IPS-18a (cell line): ENCODE data around the gene ZNF296.

Experiments used
- H3K27ac ChIP-seq: one replicate; pipeline ENCODE4 v1.5.1; 2013; ENCODE audit warnings: low read length
- H3K27me3 ChIP-seq: one replicate; pipeline ENCODE4 v1.6.1; 2013; ENCODE audit warnings: mild to moderate bottlenecking, low read length; ENCODE audit not compliant: control insufficient read depth, insufficient read depth
- H3K36me3 ChIP-seq: one replicate; pipeline ENCODE4 v1.6.1; 2013; ENCODE audit warnings: low read depth, low read length; ENCODE audit not compliant: control insufficient read depth
- H3K4me1 ChIP-seq: one replicate; pipeline ENCODE4 v1.6.1; 2013; ENCODE audit warnings: low read depth, low read length; ENCODE audit not compliant: control insufficient read depth
- H3K4me3 ChIP-seq: one replicate; pipeline ENCODE4 v1.5.1; 2013; ENCODE audit warnings: low read length
- H3K9ac ChIP-seq: one replicate; pipeline ENCODE4 v1.6.1; 2013; ENCODE audit warnings: mild to moderate bottlenecking, low read length, moderate library complexity
- H3K9me3 ChIP-seq: one replicate; pipeline ENCODE4 v1.6.1; 2013; ENCODE audit warnings: low read depth, low read length; ENCODE audit not compliant: control insufficient read depth

ZNF296 gene

GRCh38 chr19:45046355-45046754 lies 29.9 kb downstream of the ZNF296 start:
- no peaks in the 10 kb centered on the region for H3K27me3 ChIP-seq
- H3K4me3 ChIP-seq = no peak overlapping the region
- peaks cover 49% of the 10 kb centered on the region for H3K36me3 ChIP-seq
- no peak overlapping the region for H3K9ac ChIP-seq
- no peak overlapping the region for H3K27ac ChIP-seq
- no peaks in the 10 kb centered on the region for H3K4me1 ChIP-seq
- no peaks in the 10 kb centered on the region for H3K9me3 ChIP-seq

- H3K9ac ChIP-seq = no peak overlapping the region
- no peaks in the 10 kb centered on the region for H3K27me3 ChIP-seq
- H3K27ac ChIP-seq = no peak overlapping the region
- H3K36me3 ChIP-seq = peaks cover 55% of the 10 kb centered on the region
- no peaks in the 10 kb centered on the region for H3K4me1 ChIP-seq
- H3K9me3 ChIP-seq = no peaks in the 10 kb centered on the region
- no peak overlapping the region for H3K4me3 ChIP-seq
These were observed 30.5 kb downstream of the ZNF296 start for GRCh38 chr19:45045671-45046353.

- Histone ChIP-seq H3K9me3 (no peaks in the 10 kb centered on the region), H3K4me3 (no peak overlapping the region), H3K27ac (no peak overlapping the region), H3K36me3 (peaks cover 54% of the 10 kb centered on the region), H3K27me3 (no peaks in the 10 kb centered on the region), H3K9ac (no peak overlapping the region), H3K4me1 (no peaks in the 10 kb centered on the region)
These were observed 35.2 kb downstream of the ZNF296 start for GRCh38 chr19:45041125-45041524.

GRCh38 chr19:45040059-45040771 lies 36.1 kb downstream of the ZNF296 start:
- Histone ChIP-seq H3K27me3 (no peaks in the 10 kb centered on the region), H3K4me3 (peak overlapping the region; percentile 96), H3K4me1 (no peaks in the 10 kb centered on the region), H3K9me3 (no peaks in the 10 kb centered on the region), H3K9ac (no peak overlapping the region), H3K36me3 (peaks cover 50% of the 10 kb centered on the region), H3K27ac (no peak overlapping the region)

- H3K9ac ChIP-seq = peak within 1 kb of the TSS; percentile 82
- H3K9me3 ChIP-seq = no peaks in the 10 kb centered on the region
- H3K4me3 ChIP-seq = peak within 1 kb of the TSS; percentile 96
- no peaks in the 10 kb centered on the region for H3K27me3 ChIP-seq
- peak within 1 kb of the TSS; percentile 43 for H3K27ac ChIP-seq
- peaks cover 41% of the 10 kb centered on the region for H3K36me3 ChIP-seq
- H3K4me1 ChIP-seq = no peaks in the 10 kb centered on the region
These were observed 37.1 kb downstream of the ZNF296 start, which contains the start of gene CLASRP for GRCh38 chr19:45038931-45039893. CLASRP (plus strand) TSS chr19:45039045; CDS start chr19:45040213, 1,168 bp downstream.

- H3K27me3 ChIP-seq = no peaks in the 10 kb centered on the region
- H3K36me3 ChIP-seq = peaks cover 33% of the 10 kb centered on the region
- H3K27ac ChIP-seq = no peak overlapping the region
- H3K4me3 ChIP-seq = no peak overlapping the region
- H3K9ac ChIP-seq = no peak overlapping the region
- no peaks in the 10 kb centered on the region for H3K9me3 ChIP-seq
- no peaks in the 10 kb centered on the region for H3K4me1 ChIP-seq
These were observed 38.7 kb downstream of the ZNF296 start for GRCh38 chr19:45037393-45038169.

- Histone ChIP-seq H3K4me3 (no peak overlapping the region), H3K27ac (no peak overlapping the region), H3K36me3 (peaks cover 21% of the 10 kb centered on the region)
These were observed 40.5 kb downstream of the ZNF296 start for GRCh38 chr19:45035755-45036154.

GRCh38 chr19:45032421-45032820 lies 43.9 kb downstream of the ZNF296 start:
- peaks cover 22% of the 10 kb centered on the region for H3K36me3 ChIP-seq
- H3K4me1 ChIP-seq = no peaks in the 10 kb centered on the region
- no peak overlapping the region for H3K4me3 ChIP-seq
- H3K27ac ChIP-seq = no peak overlapping the region
- H3K9ac ChIP-seq = no peak overlapping the region
- H3K27me3 ChIP-seq = no peaks in the 10 kb centered on the region
- H3K9me3 ChIP-seq = no peaks in the 10 kb centered on the region

More at GRCh38 chr19:45035755-45036154, 40.5 kb downstream of the ZNF296 start:
- H3K27me3 ChIP-seq = no peaks in the 10 kb centered on the region
- no peaks in the 10 kb centered on the region for H3K4me1 ChIP-seq
- no peaks in the 10 kb centered on the region for H3K9me3 ChIP-seq
- no peak overlapping the region for H3K9ac ChIP-seq

GRCh38 chr19:45030825-45031224 lies 45.5 kb downstream of the ZNF296 start:
- Histone ChIP-seq H3K9me3 (no peaks in the 10 kb centered on the region), H3K27ac (no peak overlapping the region), H3K27me3 (no peaks in the 10 kb centered on the region), H3K4me1 (no peaks in the 10 kb centered on the region), H3K4me3 (no peak overlapping the region), H3K36me3 (peaks cover 22% of the 10 kb centered on the region), H3K9ac (no peak overlapping the region)

GRCh38 chr19:45027371-45027770 lies 48.9 kb downstream of the ZNF296 start:
- no peaks in the 10 kb centered on the region for H3K27me3 ChIP-seq
- H3K36me3 ChIP-seq = peaks cover 15% of the 10 kb centered on the region
- no peak overlapping the region for H3K4me3 ChIP-seq
- no peak overlapping the region for H3K27ac ChIP-seq
- H3K9ac ChIP-seq = no peak overlapping the region
- no peaks in the 10 kb centered on the region for H3K9me3 ChIP-seq
- no peaks in the 10 kb centered on the region for H3K4me1 ChIP-seq
